ENCODE results near the gene DHX15.

DNA sequence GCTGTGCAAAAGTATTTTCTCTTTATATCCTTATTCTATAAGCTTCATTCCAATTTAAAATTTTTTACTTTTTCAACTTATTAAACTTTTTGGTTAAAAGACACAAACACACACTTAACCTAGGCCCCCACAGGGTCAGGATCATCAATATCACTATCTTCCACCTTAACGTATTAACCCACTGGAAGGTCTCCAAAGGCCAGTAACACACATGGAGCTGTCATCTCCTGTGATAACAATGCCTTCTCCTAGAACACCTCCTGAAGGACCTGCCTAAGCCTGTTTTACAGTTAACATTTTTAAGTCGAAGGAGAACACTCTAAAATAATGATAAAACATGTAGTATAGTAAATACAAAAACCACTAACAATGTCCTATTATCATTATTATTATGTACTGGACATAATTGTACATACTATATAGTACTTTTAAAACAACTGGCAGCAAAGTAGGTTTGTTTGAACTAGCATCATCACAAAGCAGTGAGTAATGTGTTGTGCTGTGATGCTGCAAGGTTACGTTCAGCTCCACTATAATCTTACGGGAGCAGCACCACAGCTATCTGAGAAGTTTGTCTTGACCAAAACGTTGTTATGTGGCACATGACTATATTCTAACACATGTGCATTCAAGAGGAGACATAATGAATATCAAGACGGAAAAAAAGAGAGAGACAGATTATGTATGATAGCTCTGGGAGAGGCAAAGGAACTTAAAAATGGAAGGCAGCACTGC lies 33.7 kb downstream of the DHX15 start:
- no peak for TF ChIP-seq POLR2A (IDR thresholded peaks at IDR 0.05)
- TF ChIP-seq, protein P1, sequence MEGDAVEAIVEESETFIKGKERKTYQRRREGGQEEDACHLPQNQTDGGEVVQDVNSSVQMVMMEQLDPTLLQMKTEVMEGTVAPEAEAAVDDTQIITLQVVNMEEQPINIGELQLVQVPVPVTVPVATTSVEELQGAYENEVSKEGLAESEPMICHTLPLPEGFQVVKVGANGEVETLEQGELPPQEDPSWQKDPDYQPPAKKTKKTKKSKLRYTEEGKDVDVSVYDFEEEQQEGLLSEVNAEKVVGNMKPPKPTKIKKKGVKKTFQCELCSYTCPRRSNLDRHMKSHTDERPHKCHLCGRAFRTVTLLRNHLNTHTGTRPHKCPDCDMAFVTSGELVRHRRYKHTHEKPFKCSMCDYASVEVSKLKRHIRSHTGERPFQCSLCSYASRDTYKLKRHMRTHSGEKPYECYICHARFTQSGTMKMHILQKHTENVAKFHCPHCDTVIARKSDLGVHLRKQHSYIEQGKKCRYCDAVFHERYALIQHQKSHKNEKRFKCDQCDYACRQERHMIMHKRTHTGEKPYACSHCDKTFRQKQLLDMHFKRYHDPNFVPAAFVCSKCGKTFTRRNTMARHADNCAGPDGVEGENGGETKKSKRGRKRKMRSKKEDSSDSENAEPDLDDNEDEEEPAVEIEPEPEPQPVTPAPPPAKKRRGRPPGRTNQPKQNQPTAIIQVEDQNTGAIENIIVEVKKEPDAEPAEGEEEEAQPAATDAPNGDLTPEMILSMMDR (IDR thresholded peaks at IDR 0.05) = no peak

Measured in uterus (tissue), 2 donors.